ENCODE data around the gene EPHA8. TPM values are rescaled to one million over a fixed set of nuclear protein-coding genes. Genes with fewer than 3 reads are reported as not detected.

The EPHA8 gene
- total and polyA plus RNA-seq, 9 of the 15 experiments (the other 6 are each of a cell fraction or from before 2014, with no cell fraction given), result not detected

- FAIRE-seq, result no peak
- in situ Hi-C loops (cut with MboI), result loop anchor here (5.0 kb wide), 2 partner anchors 229 to 514 kb away; no protein-coding TSS in a partner anchor
Observed at GRCh38 chr1:22646384-22646783, 83.1 kb downstream of the EPHA8 start.

More at GRCh38 chr1:22646384-22646783, 83.1 kb downstream of the EPHA8 start:
- Histone ChIP-seq H3K4me2 (ENCODE audit: insufficient read depth, low read length) (no peak overlapping the region), H3K4me3 (no peak overlapping the region), H3K79me2 (ENCODE audit: control insufficient read depth, insufficient read depth, low read length) (no peaks in the 10 kb centered on the region), H3K27me3 (ENCODE audit: control insufficient read depth in 2 of 2, insufficient read depth in 2 of 2, low read length in 2 of 2) (peaks cover 12 to 49% of the 10 kb centered on the region in 2 experiments), H3K27ac (ENCODE audit: extremely low read depth, low read depth, low read length) (no peak overlapping the region), H3K9me1 (ENCODE audit: control insufficient read depth, insufficient read depth, low read length) (no peaks in the 10 kb centered on the region), H3K9ac (ENCODE audit: insufficient read depth in 1 of 2, low read depth in 2 of 2, low read length in 2 of 2) (no peak overlapping the region), H4K20me1 (replicated peaks; ENCODE audit: control insufficient read depth, insufficient read depth, low read length) (peaks cover 23% of the 10 kb centered on the region), H3K4me1 (replicated peaks in 1 of 2; ENCODE audit: control insufficient read depth in 2 of 2, insufficient read depth in 2 of 2, low read length in 2 of 2) (peaks cover 0 to 5% of the 10 kb centered on the region in 2 experiments; a peak in 2 of 5 replicates), H3K36me3 (ENCODE audit: control insufficient read depth, insufficient read depth, low read length) (no peaks in the 10 kb centered on the region), H3K9me3 (replicated peaks; ENCODE audit: control insufficient read depth, insufficient read depth, low read depth, low read length) (no peaks in the 10 kb centered on the region), H2AFZ (ENCODE audit: low read depth, low read length) (no peak overlapping the region)
- DNase-seq (ENCODE audit: extremely low read depth in 1 of 4, low spot score in 3 of 4) (no peak), ATAC-seq (no peak)
- no peak for TF ChIP-seq ZNF280A (IDR thresholded peaks at IDR 0.05; ENCODE audit: low read depth, partially characterized antibody)
- no peak for TF ChIP-seq SUPT5H (IDR thresholded peaks at IDR 0.05)
- no peak for TF ChIP-seq NBN (IDR thresholded peaks at IDR 0.05; ENCODE audit: low read depth)
- no peak for TF ChIP-seq TCFL5 (CRISPR knock-in tag; conservative IDR thresholded peaks at IDR 0.05)
- TF ChIP-seq KAT7 (CRISPR knock-in tag; IDR thresholded peaks at IDR 0.05; ENCODE audit: borderline replicate concordance), result no peak
- no peak for TF ChIP-seq MAX (CRISPR knock-in tag; IDR thresholded peaks at IDR 0.05)
- TF ChIP-seq RFX1 (IDR thresholded peaks at IDR 0.05), result no peak
- no peak for TF ChIP-seq MECOM (CRISPR knock-in tag; IDR thresholded peaks at IDR 0.05)
- TF ChIP-seq NCOA4 (IDR thresholded peaks at IDR 0.05; ENCODE audit: partially characterized antibody), result no peak
- TF ChIP-seq JUN (IDR thresholded peaks at IDR 0.05; ENCODE audit: borderline replicate concordance, low read depth, low read length), result no peak
- no peak for TF ChIP-seq JUN (CRISPR knock-in tag; IDR thresholded peaks at IDR 0.05; ENCODE audit: borderline replicate concordance)
- TF ChIP-seq IRF2 (CRISPR knock-in tag; IDR thresholded peaks at IDR 0.05), result no peak
- no peak for TF ChIP-seq ZKSCAN8 (CRISPR knock-in tag; IDR thresholded peaks at IDR 0.05)
- no peak for TF ChIP-seq NFRKB (IDR thresholded peaks at IDR 0.05; ENCODE audit: low read depth)
- TF ChIP-seq SIX5 (IDR thresholded peaks at IDR 0.05; ENCODE audit: borderline replicate concordance in 1 of 2, insufficient read depth in 1 of 2, low read depth in 1 of 2, low read length in 2 of 2), result no peak
- no TSS peak for BruUV-seq (replicated peaks)
- ChIA-PET POLR2A (interaction anchor here (1.3 kb wide), 1 partner anchor 12 kb away, joined by 3 read pairs; no protein-coding TSS in a partner anchor), CTCF (ENCODE audit: low intra/inter-chr PET ratio) (no interaction called here)
- WGBS (ENCODE audit: insufficient coverage, low coverage, missing lambda C conversion rate), result 26% methylated on average over 1 of the region's 1 CpG
- intact Hi-C loops (cut with micrococcal nuclease), result no loop called here

All from K562 (cell line).